CMK (cell line): ENCODE results near the gene STEAP3.

Source experiments
- DNase-seq: peaks from one replicate; pipeline ENCODE4 v3.0.0-alpha.2; 2010; ENCODE audit warnings: low read depth

Gene STEAP3

DNA sequence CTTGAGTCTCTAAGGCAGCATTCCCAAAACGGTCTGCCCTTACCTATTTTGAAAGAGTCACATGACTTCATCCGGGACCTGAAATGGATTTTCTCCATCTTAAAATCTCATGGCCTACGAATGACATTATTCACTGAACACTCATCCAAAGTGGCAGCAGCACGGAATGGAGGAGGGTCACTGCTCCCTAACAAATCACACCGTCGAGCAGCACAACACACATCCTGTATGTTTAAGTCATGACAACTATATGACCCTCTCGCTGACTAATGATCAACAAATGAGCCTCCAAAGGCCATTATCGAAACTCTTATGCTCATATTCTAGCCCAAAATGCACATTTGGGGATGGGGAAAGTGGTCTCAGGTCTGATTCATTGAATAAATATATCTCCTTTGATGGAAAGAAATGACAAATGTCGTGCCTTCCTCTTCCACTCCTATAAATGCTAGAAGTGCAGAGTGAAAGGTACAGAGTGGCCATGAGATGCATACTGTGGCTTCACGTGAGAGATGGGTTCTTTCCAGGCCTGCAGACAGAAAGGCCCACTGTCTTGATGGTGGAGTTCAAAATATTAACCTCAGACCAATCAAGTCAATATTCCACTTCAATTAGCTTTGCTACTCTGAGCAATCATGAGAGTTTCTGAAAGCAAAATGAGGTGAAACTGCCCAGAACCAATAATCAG, 72.2 kb downstream of the STEAP3 start:
- no peak for DNase-seq

DNA sequence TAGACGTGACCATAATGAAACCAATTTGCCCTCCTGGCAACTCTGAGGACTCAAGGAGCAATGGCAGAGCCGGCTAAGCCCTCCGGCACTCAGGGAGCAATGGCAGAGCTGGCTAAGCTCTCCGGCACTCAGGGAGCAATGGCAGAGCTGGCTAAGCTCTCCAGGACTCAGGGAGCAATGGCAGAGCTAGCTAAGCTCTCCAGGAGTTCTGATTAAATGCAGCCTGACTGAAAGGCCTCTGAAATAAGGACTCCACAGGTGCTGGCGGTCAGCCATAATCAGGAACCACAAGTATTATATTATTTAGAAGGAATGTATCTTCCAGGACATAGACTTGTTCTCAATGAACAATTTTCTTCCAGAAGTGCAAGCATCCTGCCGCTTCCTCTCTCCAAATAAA, 77.8 kb downstream of the STEAP3 start:
- no peak for DNase-seq

DNA sequence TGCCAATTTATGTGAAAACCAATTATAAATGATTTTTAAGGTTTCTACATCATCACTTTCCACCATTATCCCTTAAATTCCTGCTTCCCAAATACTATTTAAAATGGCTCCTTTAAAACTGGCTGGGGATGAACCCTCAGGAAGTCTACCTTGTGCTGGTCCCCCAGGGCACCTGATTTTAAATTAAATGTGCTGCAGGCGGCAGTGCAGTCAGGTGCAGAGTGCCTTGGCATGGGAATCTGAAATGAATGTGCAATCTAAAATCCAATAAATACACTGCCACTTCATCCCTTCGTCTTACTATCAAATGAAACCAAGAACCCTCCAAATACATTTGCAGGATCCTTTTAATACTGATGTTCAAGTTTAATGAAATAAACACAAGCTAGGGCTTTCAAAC, 81.2 kb downstream of the STEAP3 start:
- no peak for DNase-seq

DNA sequence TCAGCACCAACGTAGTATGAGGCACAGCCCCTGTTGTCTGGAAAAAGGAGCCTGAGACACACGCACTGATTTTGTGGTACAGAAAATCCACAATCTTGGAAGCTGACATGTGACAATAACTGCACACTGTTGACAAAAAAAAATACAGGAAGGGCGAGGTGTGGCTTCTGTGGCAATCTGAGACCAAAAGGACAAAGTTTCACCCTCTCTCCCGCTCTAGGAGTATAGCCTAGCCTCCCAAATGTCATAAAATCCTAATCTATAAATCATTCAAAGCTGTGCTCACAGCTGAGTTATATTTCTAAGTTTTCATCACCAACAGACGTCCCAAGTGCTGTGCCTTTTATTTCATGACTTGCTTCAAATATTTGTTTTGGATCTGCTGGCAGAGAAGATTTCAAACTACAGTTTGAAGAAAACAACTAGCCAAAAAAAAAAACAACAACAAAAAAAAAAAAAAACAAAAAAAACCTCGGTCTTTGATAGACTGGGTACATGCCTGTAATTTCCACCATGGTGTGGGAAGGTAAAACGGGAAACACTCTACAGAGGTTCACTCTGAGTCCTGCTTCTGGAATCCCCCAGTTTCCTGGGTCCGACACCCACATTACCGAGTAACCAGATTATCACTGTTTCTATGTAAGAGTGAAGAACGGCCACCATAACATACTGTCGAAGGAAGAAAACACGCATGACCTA, 82.0 kb downstream of the STEAP3 start:
- DNase-seq: no peak

DNA sequence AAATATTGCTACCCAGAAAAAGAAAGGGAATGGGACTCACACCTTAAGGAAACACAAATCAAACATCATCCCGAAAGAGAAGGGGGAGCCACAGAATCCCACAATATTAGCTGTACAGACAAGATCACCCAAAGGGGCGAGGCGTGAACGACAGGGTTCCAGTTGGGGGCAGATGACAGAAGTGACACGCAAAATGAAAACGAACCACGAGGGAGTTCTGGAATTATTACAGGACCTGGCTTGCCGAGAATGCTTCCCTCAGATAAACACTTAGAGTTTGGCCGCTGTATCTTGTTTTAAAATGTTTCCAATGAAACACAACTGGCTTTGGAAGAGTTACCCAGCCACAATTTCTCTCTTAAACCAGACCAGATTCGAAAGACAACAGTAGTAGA, 82.6 kb downstream of the STEAP3 start:
- DNase-seq: no peak

DNA sequence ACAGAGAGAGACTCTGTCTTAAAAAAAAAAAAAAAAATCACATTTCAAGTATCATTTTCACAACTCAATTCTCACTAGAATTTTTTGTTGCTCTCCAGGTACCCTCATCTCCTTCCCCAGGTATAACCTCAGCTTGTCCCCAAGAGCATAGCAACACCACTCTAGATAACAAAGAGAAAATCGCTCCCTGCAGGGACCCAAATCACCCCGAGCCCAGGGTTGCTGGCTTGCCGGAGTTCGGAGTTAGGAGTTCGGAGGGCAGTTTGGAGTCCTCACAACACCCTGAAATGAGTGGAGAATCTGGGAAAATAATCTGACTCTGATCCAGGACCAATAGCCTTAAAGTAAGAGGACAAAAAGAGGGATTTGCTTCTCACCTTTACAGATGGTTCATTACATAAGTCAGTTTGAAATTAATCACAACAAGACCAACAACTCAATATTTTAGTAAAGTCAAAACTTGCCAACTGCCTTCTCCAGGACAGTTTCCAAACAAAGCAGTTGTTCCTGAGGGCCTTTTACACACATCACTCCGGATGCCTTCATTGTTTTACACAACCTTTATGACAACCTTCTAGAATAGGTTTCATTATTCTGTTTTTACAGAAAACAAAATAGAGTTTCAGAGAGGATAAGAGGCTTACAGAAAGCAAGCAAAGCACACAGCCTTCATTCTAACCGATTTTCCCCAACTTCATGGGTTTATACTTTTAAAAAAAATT, 83.9 kb downstream of the STEAP3 start:
- no peak for DNase-seq

DNA sequence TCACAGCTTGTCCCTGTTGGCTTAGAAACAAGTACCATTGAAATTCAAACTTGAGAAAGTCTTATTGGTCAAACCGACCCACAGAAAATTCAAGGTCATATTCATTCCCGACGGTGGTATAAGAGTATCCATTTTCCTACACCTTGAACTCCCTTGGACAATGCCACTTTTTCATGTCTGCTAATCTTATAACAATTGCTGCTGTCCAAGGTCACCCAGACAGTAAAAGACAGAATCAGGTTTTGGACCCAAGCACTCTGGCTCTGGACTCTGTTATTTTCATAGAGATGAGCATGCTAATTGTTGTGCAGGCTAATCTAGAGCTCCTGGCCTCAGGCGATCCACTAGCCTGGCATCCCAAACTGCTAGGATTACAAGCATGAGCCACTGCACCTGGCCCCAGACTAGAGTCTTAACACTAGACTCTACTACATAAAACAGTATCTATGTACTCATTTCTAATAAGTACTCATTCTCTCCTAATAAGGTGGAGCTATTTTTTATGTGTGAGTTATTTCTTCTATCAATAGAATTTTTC, 85.2 kb downstream of the STEAP3 start:
- no peak for DNase-seq

DNA sequence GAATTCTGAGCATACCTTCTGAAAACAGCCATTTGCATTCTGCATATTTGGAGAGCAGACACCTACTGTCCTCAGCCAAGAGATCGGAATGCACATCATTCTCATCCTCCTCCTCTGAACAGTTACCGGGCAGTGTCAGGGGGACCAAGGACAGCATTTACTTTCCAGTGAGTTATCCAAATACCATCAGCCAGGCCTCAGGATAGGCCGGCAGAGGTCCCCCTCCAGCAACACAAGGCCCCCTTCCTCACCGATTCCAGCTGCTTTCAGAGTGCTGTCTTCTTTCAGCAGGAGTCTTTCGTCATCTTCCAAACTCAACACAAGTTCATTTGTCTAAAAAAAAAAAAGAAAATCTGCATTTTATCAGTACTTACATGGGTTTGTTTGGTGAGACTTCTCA, 87.7 kb downstream of the STEAP3 start:
- DNase-seq: no peak

DNA sequence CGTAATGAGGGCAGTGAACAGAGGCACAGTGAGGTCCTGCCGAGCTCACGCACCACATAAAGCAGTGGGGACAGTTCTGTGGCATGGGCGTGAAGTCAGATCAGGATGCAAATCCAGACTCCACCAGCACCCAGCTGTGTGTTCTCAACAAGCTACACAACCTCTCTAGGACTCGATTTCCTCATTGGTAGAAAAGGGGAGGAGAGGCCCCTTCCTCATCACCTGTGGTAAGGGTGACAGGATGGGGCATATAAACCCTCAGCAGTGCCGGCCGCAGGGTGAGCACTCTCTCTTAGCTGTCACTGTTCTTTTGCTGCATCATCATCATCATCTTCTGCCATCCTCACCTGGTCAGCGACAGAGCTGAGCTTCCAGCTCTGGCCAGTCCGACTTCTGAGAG, 88.2 kb downstream of the STEAP3 start:
- DNase-seq: no peak
